Neural cell (in vitro differentiated cells): ENCODE measurements around the gene NYAP2. TPM values are rescaled to one million over a fixed set of nuclear protein-coding genes. Genes with fewer than 3 reads are reported as not detected.

Experiments used
- H2AFZ ChIP-seq: fragments of 200-600, 300-800 bp; sonication (generic), shearing (Covaris generic); 2 replicates; pipeline ENCODE4 v1.6.0; 2014; ENCODE audit warnings: low read depth, mild to moderate bottlenecking, antibody characterized with exemption, low read length, moderate library complexity
- H3F3A ChIP-seq: fragments of 200-600 bp; shearing (Covaris generic); 2 replicates; pipeline ENCODE4 v1.6.1; 2016; ENCODE audit warnings: mild to moderate bottlenecking, moderate library complexity, mixed read lengths, antibody characterized with exemption, low read length; ENCODE audit not compliant: insufficient read depth, poor library complexity, severe bottlenecking
- H3K27ac ChIP-seq: fragments of 200-600, 300-800 bp; sonication (generic), shearing (Covaris generic); 2 replicates; pipeline ENCODE4 v1.5.1; 2014; ENCODE audit warnings: mild to moderate bottlenecking, low read length, moderate library complexity
- H3K27me3 ChIP-seq: fragments of 300-800, 200-600 bp; sonication (generic), shearing (Covaris generic); 2 replicates; pipeline ENCODE4 v1.6.0; 2014; ENCODE audit warnings: mild to moderate bottlenecking, low read depth, low read length, moderate library complexity; ENCODE audit not compliant: insufficient read depth
- H3K36me3 ChIP-seq: fragments of 300-800, 200-600 bp; sonication (generic), shearing (Covaris generic); 2 replicates; pipeline ENCODE4 v1.5.1; 2014; ENCODE audit warnings: mild to moderate bottlenecking, antibody characterized with exemption, low read length, moderate library complexity; ENCODE audit not compliant: insufficient read depth
- H3K4me2 ChIP-seq: fragments of 300-800, 200-600 bp; sonication (generic), shearing (Covaris generic); 2 replicates; pipeline ENCODE4 v1.6.0; 2014; ENCODE audit warnings: mild to moderate bottlenecking, low read length
- H3K4me3 ChIP-seq: fragments of 300-800, 200-600 bp; sonication (generic), shearing (Covaris generic); 2 replicates; pipeline ENCODE4 v1.5.1; 2014; ENCODE audit warnings: mild to moderate bottlenecking, low read length, moderate library complexity
- H3K79me2 ChIP-seq: fragments of 200-600 bp; shearing (Covaris generic); replicated peaks from 2 replicates; pipeline ENCODE4 v1.6.0; 2014; ENCODE audit warnings: mild to moderate bottlenecking, low read length, moderate library complexity; ENCODE audit not compliant: insufficient read depth
- H3K9ac ChIP-seq: fragments of 300-800, 200-600 bp; sonication (generic), shearing (Covaris generic); 2 replicates; pipeline ENCODE4 v1.6.1; 2016; ENCODE audit warnings: mild to moderate bottlenecking, low read length, mixed read lengths
- H3K9me2 ChIP-seq: fragments of 200-600 bp; shearing (Covaris generic); 2 replicates; pipeline ENCODE4 v1.6.1; 2016; ENCODE audit warnings: mild to moderate bottlenecking, low read length, mixed read lengths; ENCODE audit not compliant: insufficient read depth
- H3K9me3 ChIP-seq: fragments of 200-600, 300-800 bp; sonication (generic), shearing (Covaris generic); 2 replicates; pipeline ENCODE4 v1.6.1; 2016; ENCODE audit warnings: mild to moderate bottlenecking, mixed run types, low read length, moderate library complexity, mixed read lengths
- H4K20me1 ChIP-seq: fragments of 200-600 bp; shearing (Covaris generic); 2 replicates; pipeline ENCODE4 v1.6.1; 2016; ENCODE audit warnings: mild to moderate bottlenecking, mixed run types; ENCODE audit not compliant: insufficient read depth
- CTCF ChIP-seq: fragments of 450-650 bp; IDR thresholded peaks from 2 replicates; pipeline ENCODE4 v1.5.1; 2014; ENCODE audit warnings: antibody characterized with exemption, mild to moderate bottlenecking, moderate library complexity; ENCODE audit not compliant: poor library complexity, severe bottlenecking
- EP300 ChIP-seq: fragments of 450-650 bp; conservative IDR thresholded peaks from 2 replicates; pipeline ENCODE4 v1.6.1; 2014; ENCODE audit warnings: antibody characterized with exemption, mild to moderate bottlenecking, moderate library complexity; ENCODE audit not compliant: poor library complexity, severe bottlenecking
- EZH2 ChIP-seq: fragments of 200-600, 300-800 bp; shearing (Covaris generic), sonication (generic); IDR thresholded peaks from 2 replicates; pipeline ENCODE4 v1.6.1; 2014; ENCODE audit warnings: antibody characterized with exemption, low read length, borderline replicate concordance, mild to moderate bottlenecking; ENCODE audit not compliant: insufficient read depth, poor library complexity, severe bottlenecking
- MXI1 ChIP-seq: fragments of 450-650 bp; conservative IDR thresholded peaks from 2 replicates; pipeline ENCODE4 v1.6.1; 2014; ENCODE audit warnings: antibody characterized with exemption, mild to moderate bottlenecking; ENCODE audit not compliant: poor library complexity, severe bottlenecking
- POLR2AphosphoS5 ChIP-seq: IDR thresholded peaks from 2 replicates; pipeline ENCODE4 v1.6.1; 2012
- RAD21 ChIP-seq: fragments of 450-650 bp; conservative IDR thresholded peaks from 2 replicates; pipeline ENCODE4 v1.6.1; 2014; ENCODE audit warnings: antibody characterized with exemption, mild to moderate bottlenecking, moderate library complexity
- REST ChIP-seq: IDR thresholded peaks from 2 replicates; pipeline ENCODE4 v1.6.1; 2012; ENCODE audit warnings: borderline replicate concordance
- SMC3 ChIP-seq: fragments of 450-650 bp; conservative IDR thresholded peaks from 2 replicates; pipeline ENCODE4 v1.6.1; 2014; ENCODE audit warnings: antibody characterized with exemption, mild to moderate bottlenecking, moderate library complexity; ENCODE audit not compliant: poor library complexity
- TAF1 ChIP-seq: IDR thresholded peaks from 2 replicates; pipeline ENCODE4 v1.6.1; 2012; ENCODE audit warnings: low read depth
- polyA plus RNA-seq: library from polyadenylated mRNA; depleted of rRNA; stranded (reverse); fragments of >200 nt; gene quantifications from 2 replicates; pipeline ENCODE4 v1.2.3, GENCODE V29; 2014

NYAP2 gene
- polyA plus RNA-seq, 1 donor from 2014 or later, result 0.98 TPM

- no peaks in the 10 kb centered on the region for H4K20me1 ChIP-seq
- H3K4me3 ChIP-seq, result no peak overlapping the region
- H3K9me3 ChIP-seq, result no peaks in the 10 kb centered on the region
- no peaks in the 10 kb centered on the region for H3K27me3 ChIP-seq
- H3K36me3 ChIP-seq, result no peaks in the 10 kb centered on the region
- no peaks in the 10 kb centered on the region for H3K79me2 ChIP-seq
- H2AFZ ChIP-seq, result no peak overlapping the region
- no peak overlapping the region for H3K4me2 ChIP-seq
- no peak overlapping the region for H3K27ac ChIP-seq
- no peaks in the 10 kb centered on the region for H3F3A ChIP-seq
- no peaks in the 10 kb centered on the region for H3K9me2 ChIP-seq
- TF ChIP-seq EZH2 (no peak), POLR2AphosphoS5 (no peak), MXI1 (no peak), EP300 (no peak), TAF1 (no peak), RAD21 (no peak), REST (no peak), SMC3 (no peak), CTCF (no peak)
- no peak overlapping the region for H3K9ac ChIP-seq
These were observed 262.6 kb downstream of the NYAP2 start for GRCh38 chr2:225662101-225662500.

- H3K9me3 ChIP-seq, result no peaks in the 10 kb centered on the region
- H3K79me2 ChIP-seq, result no peaks in the 10 kb centered on the region
- H3K9me2 ChIP-seq, result no peaks in the 10 kb centered on the region
- H3K9ac ChIP-seq, result no peak overlapping the region
- H3F3A ChIP-seq, result no peaks in the 10 kb centered on the region
- H3K4me3 ChIP-seq, result no peak overlapping the region
- no peak overlapping the region for H2AFZ ChIP-seq
- TF ChIP-seq TAF1, result no peak
- no peak for TF ChIP-seq EZH2
- TF ChIP-seq MXI1, result no peak
- TF ChIP-seq POLR2AphosphoS5, result no peak
- no peak for TF ChIP-seq RAD21
- no peak for TF ChIP-seq EP300
- no peak for TF ChIP-seq CTCF
- TF ChIP-seq SMC3, result no peak
- TF ChIP-seq REST, result no peak
- H4K20me1 ChIP-seq, result no peaks in the 10 kb centered on the region
- no peak overlapping the region for H3K4me2 ChIP-seq
- H3K27me3 ChIP-seq, result no peaks in the 10 kb centered on the region
- H3K36me3 ChIP-seq, result no peaks in the 10 kb centered on the region
- no peak overlapping the region for H3K27ac ChIP-seq
These were observed 267.9 kb downstream of the NYAP2 start for GRCh38 chr2:225667445-225667844.
